GM12878 (cell line): ENCODE data around the gene ABHD14A. TPM values are rescaled to one million over a fixed set of nuclear protein-coding genes. Genes with fewer than 3 reads are reported as not detected.

Source experiments
- ATAC-seq: fragments of 200-7000 bp; cut with Tn5 transposase; 3 replicates; pipeline ENCODE4 v1.9.1; 2020; ENCODE audit warnings: mild to moderate bottlenecking, moderate library complexity
- BruUV-seq: library from RNA; stranded (reverse); fragments of 400-500 nt; replicated peaks from 2 replicates; lab custom pipeline; 2021; lab: Mats Ljungman, UMichigan
- CTCF ChIA-PET: fragments of 300-600 bp; sonication (Branson Sonifier 250); formaldehyde crosslinking; extraction: SDS; loops from one replicate; lab custom pipeline; 2021; ENCODE audit warnings: inconsistent platforms; lab: Yijun Ruan, JAX
- POLR2A ChIA-PET: fragments of 350-600 bp; formaldehyde crosslinking; extraction: SDS; loops from one replicate; lab custom pipeline; 2021; ENCODE audit warnings: inconsistent platforms; lab: Charles Lee
- RAD21 ChIA-PET: fragments of 300-600 bp; sonication (Branson Sonifier 250); formaldehyde crosslinking; loops from one replicate; lab custom pipeline; 2023; ENCODE audit warnings: antibody characterized with exemption; ENCODE audit not compliant: unreplicated experiment; lab: Charles Lee
- SMC1A ChIA-PET: fragments of 300-600 bp; sonication (Branson Sonifier 250); formaldehyde crosslinking; loops from one replicate; lab custom pipeline; 2023; ENCODE audit not compliant: unreplicated experiment, uncharacterized antibody; lab: Charles Lee
- DNase-seq: peaks from one replicate; pipeline ENCODE4 v3.0.0-alpha.2; 2011; ENCODE audit warnings: low read depth, low spot score
- FAIRE-seq: peaks from 3 replicates; lab custom pipeline; 2011; peaks lifted over from hg19 to GRCh38; lab: Jason Lieb, UNC
- H2AFZ ChIP-seq: 2 replicates; pipeline ENCODE4 v1.6.0; 2011; ENCODE audit warnings: low read depth, low read length, control low read depth; ENCODE audit not compliant: control insufficient read depth
- H3K27ac ChIP-seq: 2 replicates; pipeline ENCODE4 v1.5.1; 2011; ENCODE audit warnings: control low read depth; ENCODE audit not compliant: control insufficient read depth, insufficient read depth
- H3K27me3 ChIP-seq, 2 experiments: replicated peaks in 1 of 2; 2 replicates each; pipeline versions ENCODE4 v1.6.0 to v1.6.1; 2011; ENCODE audit warnings: low read length in 1 of 2; ENCODE audit not compliant: control insufficient read depth in 2 of 2, insufficient read depth in 2 of 2
- H3K36me3 ChIP-seq, 2 experiments: 2 replicates each; pipeline ENCODE4 v1.5.1; 2011; ENCODE audit warnings: low read length in 1 of 2; ENCODE audit not compliant: control insufficient read depth in 2 of 2, insufficient read depth in 2 of 2
- H3K4me1 ChIP-seq: 2 replicates; pipeline ENCODE4 v1.6.1; 2011; ENCODE audit warnings: mild to moderate bottlenecking, low read length, moderate library complexity, mixed read lengths; ENCODE audit not compliant: control insufficient read depth, insufficient read depth
- H3K4me2 ChIP-seq: 2 replicates; pipeline ENCODE4 v1.6.0; 2011; ENCODE audit warnings: control low read depth; ENCODE audit not compliant: control insufficient read depth, insufficient read depth
- H3K4me3 ChIP-seq: fragments of 200-600 bp; sonication (generic); 2 replicates; pipeline ENCODE4 v1.5.1; 2016
- H3K79me2 ChIP-seq: 2 replicates; pipeline ENCODE4 v1.6.0; 2011; ENCODE audit warnings: low read length; ENCODE audit not compliant: control insufficient read depth, insufficient read depth
- H3K9ac ChIP-seq: 2 replicates; pipeline ENCODE4 v1.8.0; 2011; ENCODE audit warnings: low read length, control low read depth, mixed read lengths; ENCODE audit not compliant: control insufficient read depth, insufficient read depth
- H3K9me3 ChIP-seq: replicated peaks from 3 replicates; pipeline ENCODE4 v1.5.1; 2011; ENCODE audit warnings: mild to moderate bottlenecking, low read length; ENCODE audit not compliant: control insufficient read depth, insufficient read depth
- H4K20me1 ChIP-seq: 2 replicates; pipeline ENCODE4 v1.6.0; 2011; ENCODE audit not compliant: control insufficient read depth, insufficient read depth
- CREB1 ChIP-seq: IDR thresholded peaks from 2 replicates; pipeline ENCODE4 v1.6.1; 2012; ENCODE audit warnings: low read depth, mild to moderate bottlenecking, inconsistent platforms
- JUND ChIP-seq: IDR thresholded peaks from 2 replicates; pipeline ENCODE4 v1.6.1; 2012; ENCODE audit warnings: low read depth, mild to moderate bottlenecking, low read length, improper control_type of control experiment, moderate library complexity
- KLF5 ChIP-seq: fragments of 450-650 bp; IDR thresholded peaks from 2 replicates; pipeline ENCODE4 v1.6.1; 2014; ENCODE audit warnings: mild to moderate bottlenecking; ENCODE audit not compliant: partially characterized antibody
- MXI1 ChIP-seq: fragments of 150-350 bp; IDR thresholded peaks from 2 replicates; pipeline ENCODE4 v1.6.1; 2011; ENCODE audit warnings: low read depth, mild to moderate bottlenecking, inconsistent platforms, low read length, improper control_type of control experiment
- SIN3A ChIP-seq: IDR thresholded peaks from 2 replicates; pipeline ENCODE4 v1.6.1; 2012; ENCODE audit warnings: low read depth, low read length, improper control_type of control experiment
- TCF3 ChIP-seq: IDR thresholded peaks from 2 replicates; pipeline ENCODE4 v1.6.1; 2012; ENCODE audit warnings: low read depth, mild to moderate bottlenecking, low read length, borderline replicate concordance; ENCODE audit not compliant: insufficient read depth
- WGBS: methylation state at CpG from one replicate; pipeline ENCODE4 v1.1.6; 2016; ENCODE audit warnings: low lambda C conversion rate; ENCODE audit not compliant: insufficient replicate concordance, insufficient coverage; ENCODE audit errors: missing lambda C conversion rate; 5-methylcytosine and 5-hydroxymethylcytosine counted together
- in situ Hi-C: fragments of 300-500 bp; cut with MboI; formaldehyde crosslinking; loops from 9 replicates; pipeline ENCODE4 v1.14.3; 2018; ENCODE audit warnings: mixed read lengths
- intact Hi-C: fragments of 100-400 bp; cut with micrococcal nuclease; formaldehyde crosslinking; loops from one replicate; pipeline ENCODE4 v1.14.2; 2022; ENCODE audit not compliant: unreplicated experiment
- polyA plus RNA-seq, 11 experiments: library from polyadenylated mRNA; depleted of rRNA in 4 of 11; unstranded in 6 of 11; stranded (reverse) in 5 of 11; fragments of >200 nt; fragmentation: Nextera tagmentation in 4 of 11; fragmentation: Illumina TruSeq in 1 of 11; extraction: Ambion mirVana in 4 of 11; extraction: Trizol in 1 of 11; gene quantifications; 1 replicate in 1 of 11; 2 replicates in 10 of 11; pipeline versions ENCODE4 v1.2.1 to v1.2.3, GENCODE V29; 2011 to 2016; ENCODE audit warnings: inconsistent platforms in 2 of 11, missing spikeins in 2 of 11, low read depth in 1 of 11
- total RNA-seq, 4 experiments: library from RNA; depleted of rRNA in 3 of 4; stranded (reverse); fragments of >200 nt in 3 of 4; fragmentation: Illumina TruSeq in 1 of 4; extraction: Trizol in 1 of 4; gene quantifications; 2 replicates each; pipeline versions ENCODE4 v1.2.1 to v1.2.3, GENCODE V29; 2013 to 2021
- TF ChIP-seq, protein P1 (sequence below): fragments of 450-650 bp; IDR thresholded peaks from 2 replicates; pipeline ENCODE4 v1.6.1; 2016; ENCODE audit warnings: mild to moderate bottlenecking
- TF ChIP-seq, protein P2 (sequence below): IDR thresholded peaks from 2 replicates; pipeline ENCODE4 v1.6.1; 2011; ENCODE audit warnings: low read depth, low read length, improper control_type of control experiment, borderline replicate concordance

ABHD14A gene
- total and polyA plus RNA-seq, 10 of the 15 experiments (the other 5 are each of a cell fraction or from before 2014, with no cell fraction given) = 1.2 to 27.0 (median 7.9) TPM

DNA sequence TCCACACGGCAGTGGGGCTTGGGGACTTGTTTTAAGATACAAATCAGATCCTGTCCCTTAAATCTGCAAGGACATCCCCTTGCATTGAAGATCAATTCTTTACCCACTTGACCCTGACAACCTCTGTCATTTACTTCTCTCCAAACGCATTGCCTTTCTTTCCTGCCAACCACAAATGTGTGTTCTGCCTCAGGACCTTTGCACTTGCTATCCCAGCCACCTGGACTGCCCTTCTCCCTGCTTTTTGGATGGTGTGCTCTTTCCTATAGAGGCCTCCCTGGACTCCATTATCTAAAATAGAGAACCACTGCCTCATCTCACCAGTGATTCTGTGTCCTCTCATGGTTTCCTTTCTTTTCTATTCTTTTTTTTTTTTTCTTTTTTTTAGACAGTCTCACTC is 22.3 kb downstream of the ABHD14A start:
- ChIA-PET CTCF (interaction anchor here (1.0 to 1.5 kb wide), 2 partner anchors 56 to 415 kb away, joined by 4 to 5 read pairs; partner anchors contain the start of gene RRP9), RAD21 (no interaction called here), SMC1A (no interaction called here), POLR2A (interaction anchor here (0.6 to 0.7 kb wide), 2 partner anchors 9 to 55 kb away, joined by 3 to 5 read pairs; no protein-coding TSS in a partner anchor)
- Histone ChIP-seq H3K4me2 (no peak overlapping the region), H3K36me3 (peaks cover 12 to 16% of the 10 kb centered on the region in 2 experiments), H3K27me3 (no peaks in the 10 kb centered on the region; a peak in 1 of 4 replicates), H3K79me2 (peaks cover 30% of the 10 kb centered on the region), H3K9me3 (no peaks in the 10 kb centered on the region), H3K4me3 (no peak overlapping the region), H4K20me1 (0 out of 2 replicates have a peak, but pooled peaks cover 2% of the 10 kb centered on the region), H2AFZ (no peak overlapping the region), H3K27ac (no peak overlapping the region), H3K9ac (no peak overlapping the region), H3K4me1 (peaks cover 14% of the 10 kb centered on the region)
- BruUV-seq = no TSS peak
- WGBS = 44% methylated on average over 2 of the region's 2 CpGs
- in situ Hi-C loops = no loop called here
- ATAC-seq (no peak), DNase-seq (no peak), FAIRE-seq (no peak)
- TF ChIP-seq CREB1 (no peak), MXI1 (no peak)
- intact Hi-C loops = loop anchor here (2.0 kb wide), 1 partner anchor 54 kb away; the partner anchor contains the start of gene PARP3

DNA sequence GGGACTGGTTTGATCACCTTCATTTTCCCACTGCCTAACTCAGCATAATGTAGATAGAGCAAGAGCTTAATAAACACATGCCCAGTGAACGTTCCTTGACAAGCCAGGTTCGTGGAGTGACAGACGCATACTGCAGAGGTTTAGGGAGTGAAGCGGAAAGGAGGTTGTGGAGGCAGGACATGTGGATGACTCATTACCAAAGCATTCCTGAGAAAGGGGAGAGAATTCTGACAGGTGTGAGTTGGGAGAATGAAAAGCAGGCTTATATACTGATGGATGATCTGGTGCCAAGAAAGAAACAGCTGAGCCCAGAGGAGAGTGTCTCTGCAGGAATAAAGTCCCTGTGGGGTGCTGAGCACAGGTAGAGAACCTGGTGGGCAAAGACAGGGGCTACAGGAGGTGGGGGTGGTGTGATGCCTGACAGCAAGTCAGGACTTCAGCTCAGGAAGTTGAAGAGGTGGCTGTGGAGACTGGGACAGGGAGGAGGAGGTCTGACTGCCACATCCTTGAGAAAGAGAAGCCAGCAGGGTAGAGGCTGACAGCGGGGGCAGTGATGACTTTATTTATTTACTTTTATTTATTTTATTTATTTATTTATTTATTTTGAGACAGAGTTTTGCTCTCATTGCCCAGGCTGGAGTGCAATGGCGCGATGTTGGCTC is 23.2 kb downstream of the ABHD14A start:
- TF ChIP-seq JUND = no peak
- no peak for TF ChIP-seq SIN3A
- no peak for TF ChIP-seq TCF3
- TF ChIP-seq, protein P1, sequence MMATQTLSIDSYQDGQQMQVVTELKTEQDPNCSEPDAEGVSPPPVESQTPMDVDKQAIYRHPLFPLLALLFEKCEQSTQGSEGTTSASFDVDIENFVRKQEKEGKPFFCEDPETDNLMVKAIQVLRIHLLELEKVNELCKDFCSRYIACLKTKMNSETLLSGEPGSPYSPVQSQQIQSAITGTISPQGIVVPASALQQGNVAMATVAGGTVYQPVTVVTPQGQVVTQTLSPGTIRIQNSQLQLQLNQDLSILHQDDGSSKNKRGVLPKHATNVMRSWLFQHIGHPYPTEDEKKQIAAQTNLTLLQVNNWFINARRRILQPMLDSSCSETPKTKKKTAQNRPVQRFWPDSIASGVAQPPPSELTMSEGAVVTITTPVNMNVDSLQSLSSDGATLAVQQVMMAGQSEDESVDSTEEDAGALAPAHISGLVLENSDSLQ = no peak
- TF ChIP-seq, protein P2, sequence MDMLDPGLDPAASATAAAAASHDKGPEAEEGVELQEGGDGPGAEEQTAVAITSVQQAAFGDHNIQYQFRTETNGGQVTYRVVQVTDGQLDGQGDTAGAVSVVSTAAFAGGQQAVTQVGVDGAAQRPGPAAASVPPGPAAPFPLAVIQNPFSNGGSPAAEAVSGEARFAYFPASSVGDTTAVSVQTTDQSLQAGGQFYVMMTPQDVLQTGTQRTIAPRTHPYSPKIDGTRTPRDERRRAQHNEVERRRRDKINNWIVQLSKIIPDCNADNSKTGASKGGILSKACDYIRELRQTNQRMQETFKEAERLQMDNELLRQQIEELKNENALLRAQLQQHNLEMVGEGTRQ = no peak
- no peak for TF ChIP-seq KLF5
- DNase-seq (no peak), ATAC-seq (no peak), FAIRE-seq (no peak)
- Histone ChIP-seq H3K9ac (no peak overlapping the region), H3K36me3 (peaks cover 7 to 10% of the 10 kb centered on the region in 2 experiments), H2AFZ (no peak overlapping the region), H3K27ac (no peak overlapping the region), H3K27me3 (no peaks in the 10 kb centered on the region; a peak in 1 of 4 replicates), H3K4me3 (no peak overlapping the region), H3K79me2 (peaks cover 24% of the 10 kb centered on the region), H3K4me2 (no peak overlapping the region), H3K4me1 (peaks cover 14% of the 10 kb centered on the region), H4K20me1 (no peaks in the 10 kb centered on the region), H3K9me3 (no peaks in the 10 kb centered on the region)
- ChIA-PET POLR2A (interaction anchor here (0.6 to 1.4 kb wide), 3 partner anchors 8 to 58 kb away, joined by 3 to 5 read pairs (median 3); partner anchors contain the start of gene DUSP7), CTCF (interaction anchor here (0.7 to 1.5 kb wide), 8 partner anchors 13 to 414 kb away, joined by 3 to 6 read pairs (median 3); partner anchors contain the start of gene RRP9), SMC1A (interaction anchor here (0.9 to 1.3 kb wide), 4 partner anchors 55 to 342 kb away, joined by 3 read pairs; partner anchors contain the start of gene RRP9), RAD21 (interaction anchor here (0.7 to 1.8 kb wide), 2 partner anchors 39 to 55 kb away, joined by 3 to 10 read pairs; no protein-coding TSS in a partner anchor)
- intact Hi-C loops = loop anchor here (2.0 kb wide), 1 partner anchor 55 kb away; the partner anchor contains the start of gene PARP3
- in situ Hi-C loops = no loop called here
- WGBS = 54% methylated on average over 7 of the region's 7 CpGs
- no TSS peak for BruUV-seq
